Measurements from ENCODE around the gene RHBDD1.

Gene RHBDD1

GRCh38 chr2:226890286-226890685 is 54.4 kb downstream of the RHBDD1 start:
- no peaks in the 10 kb centered on the region for H3K36me3 ChIP-seq (ENCODE audit: control insufficient read depth, low read length)
- TF ChIP-seq EZH2phosphoT487 (IDR thresholded peaks at IDR 0.05; ENCODE audit: borderline replicate concordance, low read length) (no peak), CTCF (IDR thresholded peaks at IDR 0.05; ENCODE audit: low read depth, low read length, poor library complexity, severe bottlenecking) (no peak)
- H3F3A ChIP-seq (ENCODE audit: control insufficient read depth, insufficient read depth), result no peaks in the 10 kb centered on the region
- no peaks in the 10 kb centered on the region for H3K79me2 ChIP-seq (ENCODE audit: control insufficient read depth, low read length)
- H3K27ac ChIP-seq (ENCODE audit: low read depth, low read length), result no peak overlapping the region
- H3K4me3 ChIP-seq (ENCODE audit: low read length), result no peak overlapping the region
- no peaks in the 10 kb centered on the region for H3K9me3 ChIP-seq (ENCODE audit: control insufficient read depth, insufficient read depth, low read length)
- H3K4me1 ChIP-seq (ENCODE audit: control insufficient read depth, low read length), result no peaks in the 10 kb centered on the region
- no peaks in the 10 kb centered on the region for H3K27me3 ChIP-seq (ENCODE audit: control insufficient read depth, low read length)
- H3K9me2 ChIP-seq (replicated peaks; ENCODE audit: control insufficient read depth, low read length), result no peaks in the 10 kb centered on the region
- no peak overlapping the region for H3K4me2 ChIP-seq (ENCODE audit: low read length)
- H4K20me1 ChIP-seq (ENCODE audit: control insufficient read depth, insufficient read depth, low read depth, low read length), result no peaks in the 10 kb centered on the region

GRCh38 chr2:226891780-226892590 is 56.1 kb downstream of the RHBDD1 start:
- no peaks in the 10 kb centered on the region for H3K4me1 ChIP-seq (ENCODE audit: control insufficient read depth, low read length)
- H3K27me3 ChIP-seq (ENCODE audit: control insufficient read depth, low read length), result no peaks in the 10 kb centered on the region
- no peak overlapping the region for H3K4me3 ChIP-seq (ENCODE audit: low read length)
- no peak for TF ChIP-seq CTCF (IDR thresholded peaks at IDR 0.05; ENCODE audit: low read depth, low read length, poor library complexity, severe bottlenecking)
- TF ChIP-seq EZH2phosphoT487 (IDR thresholded peaks at IDR 0.05; ENCODE audit: borderline replicate concordance, low read length), result no peak
- no peak overlapping the region for H3K27ac ChIP-seq (ENCODE audit: low read depth, low read length)
- H3F3A ChIP-seq (ENCODE audit: control insufficient read depth, insufficient read depth), result no peaks in the 10 kb centered on the region
- H3K9me2 ChIP-seq (replicated peaks; ENCODE audit: control insufficient read depth, low read length), result no peaks in the 10 kb centered on the region
- H3K79me2 ChIP-seq (ENCODE audit: control insufficient read depth, low read length), result no peaks in the 10 kb centered on the region
- H3K9me3 ChIP-seq (ENCODE audit: control insufficient read depth, insufficient read depth, low read length), result no peaks in the 10 kb centered on the region
- H3K4me2 ChIP-seq (ENCODE audit: low read length), result no peak overlapping the region
- peaks cover 4% of the 10 kb centered on the region; the same call in 1 of the 2 replicates for H3K36me3 ChIP-seq (ENCODE audit: control insufficient read depth, low read length)
- no peaks in the 10 kb centered on the region for H4K20me1 ChIP-seq (ENCODE audit: control insufficient read depth, insufficient read depth, low read depth, low read length)

GRCh38 chr2:226892729-226893128 is 56.9 kb downstream of the RHBDD1 start:
- no peaks in the 10 kb centered on the region for H3K9me3 ChIP-seq (ENCODE audit: control insufficient read depth, insufficient read depth, low read length)
- no peaks in the 10 kb centered on the region for H3F3A ChIP-seq (ENCODE audit: control insufficient read depth, insufficient read depth)
- no peak overlapping the region for H3K4me2 ChIP-seq (ENCODE audit: low read length)
- no peaks in the 10 kb centered on the region for H4K20me1 ChIP-seq (ENCODE audit: control insufficient read depth, insufficient read depth, low read depth, low read length)
- H3K27me3 ChIP-seq (ENCODE audit: control insufficient read depth, low read length), result no peaks in the 10 kb centered on the region
- peaks cover 7% of the 10 kb centered on the region; the same call in 1 of the 2 replicates for H3K36me3 ChIP-seq (ENCODE audit: control insufficient read depth, low read length)
- no peaks in the 10 kb centered on the region for H3K9me2 ChIP-seq (replicated peaks; ENCODE audit: control insufficient read depth, low read length)
- H3K4me1 ChIP-seq (ENCODE audit: control insufficient read depth, low read length), result no peaks in the 10 kb centered on the region
- H3K79me2 ChIP-seq (ENCODE audit: control insufficient read depth, low read length), result no peaks in the 10 kb centered on the region
- no peak overlapping the region for H3K4me3 ChIP-seq (ENCODE audit: low read length)
- no peak for TF ChIP-seq CTCF (IDR thresholded peaks at IDR 0.05; ENCODE audit: low read depth, low read length, poor library complexity, severe bottlenecking)
- no peak for TF ChIP-seq EZH2phosphoT487 (IDR thresholded peaks at IDR 0.05; ENCODE audit: borderline replicate concordance, low read length)
- no peak overlapping the region for H3K27ac ChIP-seq (ENCODE audit: low read depth, low read length)
